K562 (cell line): ENCODE data around the gene DNAJC1. TPM values are rescaled to one million over a fixed set of nuclear protein-coding genes. Genes with fewer than 3 reads are reported as not detected.
A peak's percentile ranks its signal among the peaks of the same experiment; 100 is the strongest.

Experiments used
- ETS1 ChIP-seq: conservative IDR thresholded peaks from 2 replicates; pipeline ENCODE4 v1.6.1; 2011; ENCODE audit warnings: low read depth, mild to moderate bottlenecking, low read length; ENCODE audit not compliant: control insufficient read depth
- ETV6 ChIP-seq, 3 experiments: fragments of 150-350 bp in 1 of 3; sonication (generic) in 1 of 3; formaldehyde crosslinking in 1 of 3; IDR thresholded peaks; 2 replicates each; pipeline versions ENCODE4 v1.6.1 to v1.8.0; 2014 to 2022; ENCODE audit warnings: borderline replicate concordance in 2 of 3, low read depth in 2 of 3, antibody characterized with exemption in 1 of 3, low read length in 1 of 3, mild to moderate bottlenecking in 1 of 3, missing genetic modification reagents in 1 of 3
- HBP1 ChIP-seq: fragments of 450-650 bp; formaldehyde crosslinking; IDR thresholded peaks from 2 replicates; pipeline ENCODE4 v1.4.0; 2022; ENCODE audit warnings: missing genetic modification characterization
- HCFC1 ChIP-seq: IDR thresholded peaks from 2 replicates; pipeline ENCODE4 v1.6.1; 2012; ENCODE audit warnings: low read depth, low read length, improper control_type of control experiment
- MLX ChIP-seq, 2 experiments: fragments of 450-650 bp in 1 of 2; sonication (generic) in 1 of 2; formaldehyde crosslinking; conservative IDR thresholded peaks; 2 replicates each; pipeline versions ENCODE4 v1.4.0 to v1.8.1; 2020 to 2022; ENCODE audit warnings: mild to moderate bottlenecking in 1 of 2, missing genetic modification reagents in 1 of 2
- NONO ChIP-seq, 2 experiments: fragments of 200-400 bp in 1 of 2; fragments of 450-650 bp in 1 of 2; formaldehyde crosslinking in 1 of 2; IDR thresholded peaks; 2 replicates each; pipeline ENCODE4 v1.6.1; 2017; ENCODE audit warnings: low read depth in 2 of 2, mild to moderate bottlenecking in 2 of 2, moderate library complexity in 2 of 2, low read length in 1 of 2
- RCOR1 ChIP-seq, 2 experiments: IDR thresholded peaks; 2 replicates each; pipeline ENCODE4 v1.6.1; 2012; ENCODE audit warnings: low read depth in 2 of 2, low read length in 2 of 2, borderline replicate concordance in 1 of 2, improper control_type of control experiment in 1 of 2
- ZBTB40 ChIP-seq, 2 experiments: fragments of 450-650 bp in 1 of 2; sonication (generic) in 1 of 2; formaldehyde crosslinking in 1 of 2; IDR thresholded peaks; 2 replicates each; pipeline versions ENCODE4 v1.7.1 to v1.9.0; 2016 to 2022; ENCODE audit warnings: inconsistent platforms in 1 of 2, mild to moderate bottlenecking in 1 of 2, missing genetic modification reagents in 1 of 2
- ZNF398 ChIP-seq: fragments of 250-450 bp; sonication (Bioruptor Pico); IDR thresholded peaks from 2 replicates; pipeline ENCODE4 v1.8.0; 2021; ENCODE audit warnings: moderate library complexity, mild to moderate bottlenecking, inconsistent platforms
- ZNF507 ChIP-seq: conservative IDR thresholded peaks from 2 replicates; pipeline ENCODE4 v1.6.1; 2017; ENCODE audit warnings: missing genetic modification characterization, missing compliant biosample characterization
- ZNF589 ChIP-seq: fragments of 200-800 bp; sonication (Bioruptor generic); IDR thresholded peaks from 2 replicates; pipeline ENCODE4 v1.6.1; 2016; ENCODE audit warnings: low read depth, missing genetic modification characterization, missing compliant biosample characterization
- polyA plus RNA-seq, 8 experiments: library from polyadenylated mRNA; depleted of rRNA in 4 of 8; stranded (reverse) in 5 of 8; unstranded in 3 of 8; fragments of >200 nt; fragmentation: Nextera tagmentation in 2 of 8; fragmentation: Illumina TruSeq in 1 of 8; extraction: Ambion mirVana in 2 of 8; extraction: Trizol in 1 of 8; gene quantifications; 2 replicates each; pipeline versions ENCODE4 v1.2.1 to v1.2.3, GENCODE V29; 2011 to 2014; ENCODE audit warnings: inconsistent platforms in 1 of 8, missing spikeins in 1 of 8
- total RNA-seq, 7 experiments: library from RNA; depleted of rRNA in 6 of 7; stranded (reverse); fragments of >200 nt in 6 of 7; fragmentation: Illumina TruSeq in 2 of 7; extraction: Trizol in 2 of 7; gene quantifications; 2 replicates each; pipeline versions ENCODE4 v1.2.1 to v1.2.3, GENCODE V29; 2011 to 2021; ENCODE audit warnings: low replicate concordance in 1 of 7

The DNAJC1 gene
- total and polyA plus RNA-seq, 9 of the 15 experiments (the other 6 are each of a cell fraction or from before 2014, with no cell fraction given): 5.4 to 77.6 (median 40.3) TPM

GRCh38 chr10:21961847-21962246, 41.7 kb downstream of the DNAJC1 start (continued):
- TF ChIP-seq ZNF589 (CRISPR knock-in tag) (no peak), HCFC1 (no peak), HBP1 (CRISPR knock-in tag) (no peak), ETS1 (no peak), NONO (IDR thresholded peaks at IDR 0.05; ENCODE audit: low read depth in 2 of 2, low read length in 1 of 2) (no peak), ZBTB40 (IDR thresholded peaks at IDR 0.05) (no peak), ZBTB40 (CRISPR knock-in tag; IDR thresholded peaks at IDR 0.05) (no peak), ZNF507 (tag) (no peak), RCOR1 (IDR thresholded peaks at IDR 0.05; ENCODE audit: borderline replicate concordance in 1 of 2, low read depth in 2 of 2, low read length in 2 of 2) (peak; percentile 61 to 93; a peak in 3 of 4 replicates), ETV6 (IDR thresholded peaks at IDR 0.05; ENCODE audit: borderline replicate concordance in 1 of 2, low read depth in 2 of 2, low read length in 1 of 2) (no peak; a peak in 1 of 4 replicates), ETV6 (CRISPR knock-in tag; IDR thresholded peaks at IDR 0.05; ENCODE audit: borderline replicate concordance) (no peak), ZNF398 (CRISPR knock-in tag) (no peak), MLX (CRISPR knock-in tag; conservative IDR thresholded peaks at IDR 0.05) (no peak)
